Measurements from ENCODE around the gene TMEM253.

DNA sequence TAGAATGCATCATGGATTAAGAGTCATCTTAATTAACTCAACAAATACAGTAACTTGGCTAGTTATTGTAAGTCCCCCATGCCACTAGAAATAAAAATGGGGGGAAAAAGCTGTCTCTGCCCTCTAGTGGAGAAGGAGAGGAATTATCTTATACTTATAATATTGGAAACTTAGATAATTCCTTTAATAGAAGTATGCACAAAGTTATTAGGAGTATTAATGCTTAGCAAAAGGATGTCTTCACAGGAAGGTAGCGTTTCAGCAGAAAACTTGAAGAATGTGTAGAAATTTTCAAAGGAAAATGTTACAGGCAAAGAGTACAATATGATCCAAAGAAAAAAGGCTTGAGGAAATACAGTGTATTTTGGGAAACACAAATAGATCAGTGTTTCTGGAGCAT, 35.2 kb downstream of the TMEM253 start:
- TF ChIP-seq ZNF777 (tag by site-specific recombination; IDR thresholded peaks at IDR 0.05; ENCODE audit: borderline replicate concordance) (no peak), CTCF (tag by site-specific recombination; IDR thresholded peaks at IDR 0.05) (no peak), ZNF19 (tag by site-specific recombination; IDR thresholded peaks at IDR 0.05; ENCODE audit: low read depth) (no peak), ZNF707 (tag by site-specific recombination; IDR thresholded peaks at IDR 0.05) (no peak), ZNF16 (tag by site-specific recombination; IDR thresholded peaks at IDR 0.05; ENCODE audit: low read depth) (no peak), ZNF341 (tag by site-specific recombination; IDR thresholded peaks at IDR 0.05; ENCODE audit: low read depth) (no peak), ZSCAN30 (tag by site-specific recombination; IDR thresholded peaks at IDR 0.05) (no peak), ZNF274 (IDR thresholded peaks at IDR 0.05; ENCODE audit: low read length) (no peak), ZNF274 (tag by site-specific recombination; IDR thresholded peaks at IDR 0.05; ENCODE audit: borderline replicate concordance) (no peak), ZNF133 (tag by site-specific recombination; IDR thresholded peaks at IDR 0.05) (no peak)

Measured in HEK293 (cell line).